Brain pericyte (primary cell): ENCODE data around the gene P2RY2.

Experiments used
- DNase-seq: peaks from one replicate; pipeline ENCODE4 v3.0.0-alpha.2; 2012; ENCODE audit warnings: low read depth, low spot score

The P2RY2 gene

GRCh38 chr11:73218106-73218829 lies at the start of gene P2RY2:
Gene P2RY2, plus strand, starts transcription at chr11:73218281. Its CDS starts 15,879 bp downstream, at chr11:73234160.
- DNase-seq = no peak

GRCh38 chr11:73168925-73169579 lies 49.0 kb upstream of the P2RY2 start:
- DNase-seq = no peak

- no peak for DNase-seq
Observed at GRCh38 chr11:73170140-73170539, 47.9 kb upstream of the P2RY2 start.

GRCh38 chr11:73171436-73172161 lies 46.5 kb upstream of the P2RY2 start:
- no peak for DNase-seq

GRCh38 chr11:73172992-73173656 lies 45.0 kb upstream of the P2RY2 start:
- DNase-seq = no peak

- no peak for DNase-seq
Observed at GRCh38 chr11:73173755-73174494, 44.2 kb upstream of the P2RY2 start.

- no peak for DNase-seq
Observed at GRCh38 chr11:73174495-73174791, 43.6 kb upstream of the P2RY2 start.

- DNase-seq = no peak
Observed at GRCh38 chr11:73175551-73176144, 42.4 kb upstream of the P2RY2 start.

GRCh38 chr11:73176145-73176873 lies 41.8 kb upstream of the P2RY2 start:
- DNase-seq = no peak

GRCh38 chr11:73176874-73177155 lies 41.3 kb upstream of the P2RY2 start:
- DNase-seq = no peak

GRCh38 chr11:73177380-73177777 lies 40.7 kb upstream of the P2RY2 start:
- no peak for DNase-seq

GRCh38 chr11:73177778-73178539 lies 40.1 kb upstream of the P2RY2 start:
- DNase-seq = no peak

- DNase-seq = no peak
Observed at GRCh38 chr11:73178681-73179080, 39.4 kb upstream of the P2RY2 start.

GRCh38 chr11:73182824-73183321 lies 35.2 kb upstream of the P2RY2 start:
- no peak for DNase-seq

- no peak for DNase-seq
Observed at GRCh38 chr11:73184953-73185671, 33.0 kb upstream of the P2RY2 start.

- no peak for DNase-seq
Observed at GRCh38 chr11:73185680-73186293, 32.3 kb upstream of the P2RY2 start.

- no peak for DNase-seq
Observed at GRCh38 chr11:73186294-73186850, 31.7 kb upstream of the P2RY2 start.

- no peak for DNase-seq
Observed at GRCh38 chr11:73186886-73187285, 31.2 kb upstream of the P2RY2 start.
